Suppressor macrophage treated with lipopolysaccharide for 1 hour (primary cell): ENCODE results near the gene ATAD5.
"Not testable (repeated sequence)": the region's sequence is repeated elsewhere in the genome, so short reads cannot be mapped to it uniquely, and the experiment has no call there.

Experiments
- DNase-seq, 3 donors: peaks; one replicate each; pipeline ENCODE4 v3.0.0-alpha.2; 2020 to 2022

The ATAD5 gene

GRCh38 chr17:30824356-30825145 lies 7.2 kb upstream of the ATAD5 start, which contains the start of gene CRLF3:
CRLF3 (minus strand) TSS chr17:30824692; CDS start chr17:30824651, 41 bp downstream.
- DNase-seq = peak; percentile 93 to 98 (median 97)

GRCh38 chr17:30827082-30827481 lies 4.7 kb upstream of the ATAD5 start:
- no peak for DNase-seq

- DNase-seq = no peak
Measured at GRCh38 chr17:30829022-30829421, 2.7 kb upstream of the ATAD5 start.

- DNase-seq = no peak
Measured at GRCh38 chr17:30831257-30831656, 509 bp upstream of the ATAD5 start.

GRCh38 chr17:30832438-30833124 lies 815 bp downstream of the ATAD5 start:
- no peak for DNase-seq

GRCh38 chr17:30838202-30838807 lies 6.5 kb downstream of the ATAD5 start:
- DNase-seq = no peak

GRCh38 chr17:30840771-30841170 lies 9.0 kb downstream of the ATAD5 start:
- DNase-seq = peak; percentile 52 to 79 (median 72)

- no peak for DNase-seq
Measured at GRCh38 chr17:30848021-30848420, 16.3 kb downstream of the ATAD5 start.

- DNase-seq = no peak
Measured at GRCh38 chr17:30854146-30854545, 22.4 kb downstream of the ATAD5 start.

GRCh38 chr17:30858556-30859250 lies 26.9 kb downstream of the ATAD5 start:
- no peak for DNase-seq

- DNase-seq = no peak
Measured at GRCh38 chr17:30864636-30865035, 32.9 kb downstream of the ATAD5 start.

- no peak for DNase-seq
Measured at GRCh38 chr17:30869005-30869404, 37.2 kb downstream of the ATAD5 start.

- no peak for DNase-seq
Measured at GRCh38 chr17:30886187-30886586, 54.4 kb downstream of the ATAD5 start.

GRCh38 chr17:30894236-30894635 lies 62.5 kb downstream of the ATAD5 start:
- DNase-seq = no peak

- DNase-seq = no peak
Measured at GRCh38 chr17:30897311-30897710, 65.5 kb downstream of the ATAD5 start.

GRCh38 chr17:30905742-30906100 lies 74.0 kb downstream of the ATAD5 start:
- DNase-seq = peak; percentile 34 to 38 (median 36)

- peak; percentile 91 to 95 (median 94) for DNase-seq
Measured at GRCh38 chr17:30906101-30906911, 74.5 kb downstream of the ATAD5 start, which contains the start of gene TEFM. TEFM (minus strand) TSS chr17:30906238; CDS start chr17:30906198, 40 bp downstream.

- DNase-seq = no peak
Measured at GRCh38 chr17:30908717-30909420, 77.1 kb downstream of the ATAD5 start.

GRCh38 chr17:30910151-30910550 lies 78.4 kb downstream of the ATAD5 start:
- DNase-seq = not testable (repeated sequence)

- no peak for DNase-seq
Measured at GRCh38 chr17:30913955-30914354, 82.2 kb downstream of the ATAD5 start.

- no peak for DNase-seq
Measured at GRCh38 chr17:30915833-30916611, 84.3 kb downstream of the ATAD5 start.
